Astrocyte of the cerebellum (primary cell): ENCODE measurements around the gene NTN3.
A peak's percentile ranks its signal among the peaks of the same experiment; 100 is the strongest.

Experiments used
- DNase-seq: peaks from one replicate; pipeline ENCODE4 v3.0.0-alpha.2; 2011; ENCODE audit warnings: low read depth
- H3K4me3 ChIP-seq: 2 replicates; pipeline ENCODE4 v1.5.1; 2011; ENCODE audit warnings: mild to moderate bottlenecking, low read depth, low read length, moderate library complexity
- CTCF ChIP-seq: IDR thresholded peaks from 2 replicates; pipeline ENCODE4 v1.5.1; 2012; ENCODE audit warnings: low read length, low read depth, moderate library complexity, mild to moderate bottlenecking; ENCODE audit errors: missing control alignments
- in situ Hi-C: cut with HindIII; loops from 2 replicates; pipeline ENCODE4 v1.10.0; 2017; ENCODE audit warnings: low sequenced_read_pairs

Gene NTN3

GRCh38 chr16:2471016-2471652 lies at the start of gene NTN3:
TSS of gene NTN3 (plus strand) at chr16:2471297. CDS start at chr16:2471702, 405 bp downstream.
- H3K4me3 ChIP-seq: peak within 1 kb of the TSS; percentile 12
- DNase-seq: no peak
- in situ Hi-C loops: no loop called here
- TF ChIP-seq CTCF: no peak

DNA sequence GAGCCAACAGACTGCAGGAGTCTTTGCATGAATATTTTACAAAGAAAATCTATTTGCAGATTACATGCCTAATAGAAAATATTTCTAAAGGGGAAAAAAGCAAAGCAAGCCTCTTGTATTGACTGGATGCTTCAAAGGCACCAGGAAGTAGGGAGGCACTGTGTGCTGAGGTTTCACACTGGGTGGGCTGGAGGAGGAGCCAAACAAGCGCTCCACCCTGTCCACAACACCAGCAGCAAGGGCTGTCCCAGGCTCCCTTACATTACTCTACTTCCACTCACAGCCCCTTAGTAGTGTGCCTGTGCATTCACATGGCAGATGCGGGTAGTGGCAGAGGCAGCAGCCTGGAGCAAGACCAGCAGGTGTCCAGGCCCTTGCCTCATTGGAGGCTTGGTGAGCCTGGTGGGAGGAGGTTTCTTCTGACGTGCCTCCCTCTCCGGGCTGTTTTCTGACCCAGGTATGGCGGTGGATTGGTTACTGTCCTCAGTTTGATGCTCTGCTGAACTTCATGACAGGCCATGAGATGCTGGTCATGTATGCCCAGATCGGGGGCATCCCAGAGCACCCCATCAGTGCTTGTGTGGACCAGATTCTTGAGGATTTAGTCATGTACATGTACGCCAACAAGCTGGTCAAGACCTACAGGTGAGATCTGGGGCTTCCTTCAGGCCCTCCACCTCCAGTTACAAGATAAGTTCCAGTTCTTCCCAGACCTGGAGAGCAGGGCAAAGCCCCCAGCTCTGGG lies 48.8 kb upstream of the NTN3 start:
- no peak overlapping the region for H3K4me3 ChIP-seq
- DNase-seq: no peak
- no peak for TF ChIP-seq CTCF
- in situ Hi-C loops: loop anchor here (10.0 kb wide), 1 partner anchor 257 kb away; no protein-coding TSS in a partner anchor

DNA sequence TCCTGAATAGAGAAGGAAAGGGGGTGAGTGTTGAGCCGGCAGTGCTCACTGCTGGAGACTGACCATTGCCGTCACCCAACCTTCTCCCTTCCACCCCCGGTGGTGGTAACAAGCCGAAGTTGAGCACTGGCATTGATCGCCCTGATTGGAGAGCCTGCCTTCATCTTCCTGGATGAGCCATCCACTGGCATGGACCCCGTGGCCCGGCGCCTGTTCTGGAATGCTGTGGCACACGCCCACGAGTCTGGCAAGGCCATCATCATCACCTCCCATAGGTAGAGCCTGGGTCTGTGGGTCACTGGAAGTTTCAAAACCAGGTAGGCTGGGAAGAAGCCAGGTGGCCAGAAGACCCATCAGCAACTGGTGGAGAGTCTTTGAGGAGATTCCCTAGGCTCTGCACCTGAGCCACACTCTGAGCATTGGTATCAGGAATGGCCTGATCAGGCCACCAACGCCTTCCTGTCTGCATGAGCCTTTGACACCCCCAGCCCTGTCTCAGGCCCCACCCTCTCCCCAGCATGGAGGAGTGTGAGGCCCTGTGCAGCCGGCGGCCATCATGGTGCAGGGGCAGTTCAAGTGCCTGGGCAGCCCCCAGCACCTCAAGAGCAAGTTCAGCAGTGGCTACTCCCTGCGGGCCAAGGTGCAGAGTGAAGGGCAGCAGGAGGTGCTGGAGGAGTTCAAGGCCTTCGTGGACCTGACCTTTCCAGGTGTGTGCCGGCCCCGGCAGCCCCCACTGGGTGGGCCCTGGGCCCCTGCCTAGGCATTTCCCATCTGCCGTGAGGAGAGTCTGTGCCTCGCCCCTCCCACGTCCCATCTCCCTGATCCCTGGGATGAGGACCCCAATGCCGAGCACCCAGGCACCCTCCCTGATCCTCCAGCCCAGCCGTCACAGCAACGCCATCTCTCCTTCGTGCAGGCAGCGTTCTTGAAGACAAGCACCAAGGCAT lies 46.8 kb upstream of the NTN3 start:
- no peak for TF ChIP-seq CTCF
- no peak overlapping the region for H3K4me3 ChIP-seq
- DNase-seq: no peak
- in situ Hi-C loops: loop anchor here (10.0 kb wide), 1 partner anchor 260 kb away; no protein-coding TSS in a partner anchor

- in situ Hi-C loops: loop anchor here (10.0 kb wide), 1 partner anchor 260 kb away; no protein-coding TSS in a partner anchor
- DNase-seq: no peak
- TF ChIP-seq CTCF: no peak
- no peak overlapping the region for H3K4me3 ChIP-seq
These were observed 46.0 kb upstream of the NTN3 start for GRCh38 chr16:2425008-2425518.

DNA sequence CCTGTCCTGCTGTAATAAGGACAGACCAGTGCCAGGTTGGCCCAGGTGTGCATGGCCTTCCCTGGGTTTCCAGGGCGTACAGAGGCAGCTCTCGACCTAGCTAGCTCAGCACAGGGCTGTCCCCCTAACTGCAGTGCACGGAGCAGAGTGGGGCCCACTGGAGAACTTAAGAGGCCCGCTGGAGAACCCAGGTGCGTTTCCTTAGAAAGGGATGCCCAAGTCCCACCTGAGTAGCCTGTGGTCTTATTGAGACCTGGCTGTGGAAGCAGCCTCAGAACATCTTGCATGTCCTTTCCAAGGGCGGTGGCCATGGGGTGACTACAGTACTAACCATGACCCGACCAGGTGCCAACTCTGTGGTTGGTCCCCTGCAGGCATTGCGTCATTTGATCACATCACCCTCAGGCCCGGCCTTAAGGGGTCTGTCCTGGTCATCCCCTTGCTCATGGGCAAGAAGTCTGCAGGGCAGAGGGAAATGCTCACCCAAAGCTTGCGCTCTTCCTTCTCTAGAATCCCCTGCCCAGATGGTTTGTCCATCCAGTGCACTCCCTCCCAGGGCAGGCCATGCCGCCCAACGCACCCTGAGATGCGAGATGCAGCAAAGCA lies 45.2 kb upstream of the NTN3 start:
- TF ChIP-seq CTCF: no peak
- in situ Hi-C loops: loop anchor here (10.0 kb wide), 1 partner anchor 261 kb away; no protein-coding TSS in a partner anchor
- DNase-seq: no peak
- H3K4me3 ChIP-seq: no peak overlapping the region

GRCh38 chr16:2426941-2427361 lies 44.1 kb upstream of the NTN3 start:
- no peak for TF ChIP-seq CTCF
- DNase-seq: no peak
- no peak overlapping the region for H3K4me3 ChIP-seq
- in situ Hi-C loops: loop anchor here (10.0 kb wide), 1 partner anchor 262 kb away; no protein-coding TSS in a partner anchor
